Activated T-cell treated with anti-CD3 and anti-CD28 coated beads, Interleukin-2, amount 50 U/mL, for 24 hours (primary cell): Measurements from ENCODE around the gene KRT37.
"Not testable (repeated sequence)": the region's sequence is repeated elsewhere in the genome, so short reads cannot be mapped to it uniquely, and the experiment has no call there.

Experiments used
- DNase-seq: peaks from one replicate; pipeline ENCODE4 v3.0.0-alpha.2; 2020
- H3K27ac Mint-ChIP-seq: 2 replicates; pipeline ENCODE4 v1.8.0; 2020; ENCODE audit warnings: mild to moderate bottlenecking, mixed read lengths
- H3K27me3 Mint-ChIP-seq: 2 replicates; pipeline ENCODE4 v1.8.0; 2020; ENCODE audit warnings: mixed read lengths
- H3K36me3 Mint-ChIP-seq: 2 replicates; pipeline ENCODE4 v1.8.0; 2020; ENCODE audit warnings: low read depth, mixed read lengths
- H3K4me1 Mint-ChIP-seq: 2 replicates; pipeline ENCODE4 v1.8.0; 2020; ENCODE audit warnings: low read depth, mixed read lengths
- H3K4me3 Mint-ChIP-seq: 2 replicates; pipeline ENCODE4 v1.8.0; 2020; ENCODE audit warnings: mild to moderate bottlenecking, moderate library complexity, mixed read lengths
- H3K9me3 Mint-ChIP-seq: 2 replicates; pipeline ENCODE4 v1.8.0; 2020; ENCODE audit warnings: mixed read lengths

KRT37 gene

DNA sequence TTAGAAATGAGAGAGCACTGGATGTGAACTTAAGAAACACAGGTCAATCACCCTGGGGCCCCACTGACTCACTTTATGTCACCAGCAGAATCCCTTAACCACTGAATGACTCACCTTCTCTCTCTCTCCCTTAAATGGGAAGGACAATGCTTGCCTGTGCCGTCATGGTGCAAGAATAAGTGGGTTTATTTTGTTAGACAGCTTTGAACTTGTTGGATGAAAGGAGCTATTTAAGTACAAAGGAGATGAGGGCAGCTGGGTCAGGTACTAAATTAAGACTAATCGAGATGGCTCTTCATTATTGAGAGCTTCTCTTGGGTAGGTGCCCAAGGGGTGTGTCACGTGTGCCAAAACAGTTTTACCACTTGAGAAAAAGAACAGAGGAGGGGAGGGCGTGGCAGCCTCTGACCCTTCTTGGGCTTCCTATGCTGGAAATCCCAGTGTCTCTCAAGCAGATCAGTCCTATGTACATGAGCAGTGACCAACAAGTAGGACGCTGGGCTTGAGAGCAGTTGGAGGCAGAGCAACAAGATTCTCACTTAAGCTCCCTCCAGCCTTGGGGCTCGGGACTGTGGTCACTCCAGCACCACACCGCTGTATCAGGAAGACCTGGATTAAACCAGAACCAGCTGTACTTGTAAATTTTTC lies 20.2 kb downstream of the KRT37 start:
- no peak for DNase-seq
- H3K27ac Mint-ChIP-seq, result peak overlapping the region; percentile 87
- no peaks in the 10 kb centered on the region for H3K9me3 Mint-ChIP-seq
- no peaks in the 10 kb centered on the region for H3K27me3 Mint-ChIP-seq
- no peak overlapping the region for H3K4me3 Mint-ChIP-seq
- H3K36me3 Mint-ChIP-seq, result no peaks in the 10 kb centered on the region
- H3K4me1 Mint-ChIP-seq, result peaks cover 44% of the 10 kb centered on the region

DNA sequence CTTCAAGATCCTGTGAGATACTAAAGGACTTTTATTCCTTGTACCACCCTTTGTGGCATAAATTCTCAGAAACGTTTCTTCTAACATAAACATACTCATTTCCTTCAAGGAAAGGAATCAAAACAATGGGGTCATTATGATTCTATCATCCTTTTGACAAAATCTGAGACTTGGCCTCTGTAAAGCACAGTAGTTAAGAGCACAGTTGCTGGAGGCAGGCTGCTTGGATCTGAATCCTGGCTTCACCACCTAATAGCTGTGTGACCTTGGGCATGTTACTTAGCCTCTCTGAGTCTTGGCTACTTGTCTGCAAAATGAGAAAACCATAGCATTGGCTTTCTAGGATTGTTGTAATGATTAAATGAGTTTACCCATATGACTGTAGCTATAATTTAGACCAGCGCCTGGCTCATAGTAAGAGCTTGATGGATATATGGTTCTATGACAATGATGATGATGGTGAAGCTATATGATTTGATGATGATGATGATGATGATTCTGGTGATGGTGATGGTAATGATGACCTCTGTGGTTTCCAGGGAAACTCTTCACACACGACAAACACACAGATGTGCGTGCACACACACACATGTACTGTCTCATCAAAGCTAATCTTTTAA lies 20.9 kb downstream of the KRT37 start:
- Mint-ChIP-seq H3K4me3 (peak overlapping the region; percentile 6), H3K4me1 (peaks cover 39% of the 10 kb centered on the region), H3K27ac (peak overlapping the region; percentile 87), H3K36me3 (no peaks in the 10 kb centered on the region), H3K9me3 (no peaks in the 10 kb centered on the region), H3K27me3 (no peaks in the 10 kb centered on the region)
- DNase-seq, result no peak

DNA sequence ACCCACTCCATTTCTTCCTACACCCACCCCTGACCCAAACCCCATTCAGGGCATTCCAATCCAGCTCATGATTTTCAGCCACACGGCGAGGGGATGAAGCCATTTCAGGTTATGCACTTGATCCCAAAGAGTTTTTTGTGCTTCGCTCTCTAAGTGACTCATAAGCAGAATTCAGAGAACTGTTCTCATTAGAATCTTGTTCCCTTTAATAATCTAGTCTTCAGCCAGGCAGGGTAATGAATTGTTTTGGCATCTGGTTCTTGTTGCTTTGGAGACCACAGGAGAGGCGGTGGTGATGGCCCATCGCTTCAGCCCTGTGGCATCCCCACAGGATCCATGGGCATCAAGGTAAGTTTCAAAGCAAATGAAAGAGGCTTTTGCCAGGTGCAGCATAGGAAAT lies 22.2 kb downstream of the KRT37 start:
- DNase-seq, result no peak
- Mint-ChIP-seq H3K4me1 (peaks cover 39% of the 10 kb centered on the region), H3K27me3 (no peaks in the 10 kb centered on the region), H3K36me3 (no peaks in the 10 kb centered on the region), H3K9me3 (no peaks in the 10 kb centered on the region), H3K27ac (peak overlapping the region; percentile 8), H3K4me3 (no peak overlapping the region)

DNA sequence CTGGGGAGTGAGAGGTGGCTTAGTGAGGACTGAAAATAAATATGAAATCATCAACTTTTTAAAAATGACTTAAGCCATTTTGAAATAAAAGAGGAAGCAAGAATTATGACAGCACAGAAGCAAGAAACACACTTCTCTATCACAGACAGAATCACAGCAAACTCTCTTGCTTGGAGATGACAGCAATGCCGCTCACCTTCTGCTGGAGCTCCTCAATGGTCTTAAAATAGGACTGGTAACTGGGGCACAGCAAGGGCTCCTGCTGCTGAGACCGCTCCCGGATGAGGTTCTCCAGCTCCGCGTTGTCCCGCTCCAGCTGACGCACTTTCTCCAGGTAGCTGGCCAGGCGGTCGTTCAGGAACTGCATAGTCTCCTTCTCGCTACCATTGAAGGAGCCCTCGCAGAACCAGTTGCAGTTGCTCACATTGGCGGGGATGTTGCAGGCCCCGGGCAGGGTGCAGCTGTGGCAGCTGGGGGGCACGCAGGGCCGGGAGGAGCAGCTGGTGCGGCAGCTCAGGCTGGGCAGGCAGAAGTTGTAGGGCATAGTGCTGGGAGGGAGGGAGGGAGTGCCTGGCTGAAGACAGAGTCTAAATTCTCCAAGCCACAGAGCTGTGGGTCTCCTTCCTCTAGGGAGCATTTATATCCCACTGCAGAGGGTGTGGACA lies 27.3 kb downstream of the KRT37 start, which contains the start of gene KRT31:
Gene KRT31, minus strand, starts transcription at position 613 of the 665 bp plus-strand sequence. Its CDS starts 69 bp downstream, at position 544.
- H3K4me1 Mint-ChIP-seq, result peaks cover 5% of the 10 kb centered on the region
- no peak within 1 kb of the TSS for H3K4me3 Mint-ChIP-seq
- H3K9me3 Mint-ChIP-seq, result no peaks in the 10 kb centered on the region
- no peaks in the 10 kb centered on the region for H3K36me3 Mint-ChIP-seq
- no peak for DNase-seq
- H3K27me3 Mint-ChIP-seq, result peaks cover under 1% of the 10 kb centered on the region
- no peak within 1 kb of the TSS for H3K27ac Mint-ChIP-seq

DNA sequence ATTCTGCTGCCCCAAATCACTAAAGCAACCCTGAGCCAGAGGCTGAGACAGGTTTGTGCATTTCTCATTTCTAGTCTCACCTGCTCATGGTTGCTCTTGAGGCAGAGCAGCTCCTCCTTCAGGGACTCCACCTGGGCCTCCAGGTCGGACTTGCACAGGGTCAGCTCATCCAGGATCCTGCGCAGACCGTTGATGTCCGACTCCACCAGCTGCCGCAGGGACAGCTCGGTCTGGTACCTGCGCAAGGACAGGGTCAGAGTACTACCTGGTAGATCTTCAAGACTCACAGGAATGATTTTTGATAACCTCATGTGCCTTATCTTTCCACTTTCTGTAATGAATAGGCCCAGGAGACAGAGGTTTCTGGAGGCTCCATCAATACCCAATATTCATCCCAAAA lies 28.0 kb downstream of the KRT37 start:
- Mint-ChIP-seq H3K27me3 (peaks cover 3% of the 10 kb centered on the region), H3K4me3 (no peak overlapping the region), H3K4me1 (peaks cover 4% of the 10 kb centered on the region), H3K36me3 (no peaks in the 10 kb centered on the region), H3K27ac (no peak overlapping the region), H3K9me3 (no peaks in the 10 kb centered on the region)
- DNase-seq, result no peak

DNA sequence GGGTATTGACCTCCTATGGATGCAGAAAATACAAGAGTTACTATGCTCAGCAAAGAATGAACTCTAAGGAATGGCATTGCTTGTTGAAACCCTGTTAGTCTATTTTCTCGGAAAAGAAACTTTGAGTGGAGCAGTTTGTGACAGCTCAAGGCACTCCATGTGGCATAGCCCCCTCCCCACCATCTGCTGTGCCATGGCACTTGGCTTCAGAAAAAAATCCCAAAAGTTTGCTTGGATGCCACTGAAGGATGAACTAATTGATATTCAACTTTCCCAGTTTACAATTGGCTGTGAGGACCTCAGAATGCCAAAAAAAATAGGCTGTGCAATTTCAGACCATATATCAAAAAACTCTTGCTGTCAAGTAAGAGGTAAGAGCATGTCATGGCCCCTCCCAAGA lies 28.8 kb downstream of the KRT37 start:
- Mint-ChIP-seq H3K4me3 (no peak overlapping the region), H3K27ac (no peak overlapping the region), H3K4me1 (peaks cover 4% of the 10 kb centered on the region), H3K9me3 (no peaks in the 10 kb centered on the region), H3K36me3 (no peaks in the 10 kb centered on the region), H3K27me3 (peaks cover 5% of the 10 kb centered on the region)
- DNase-seq, result no peak

DNA sequence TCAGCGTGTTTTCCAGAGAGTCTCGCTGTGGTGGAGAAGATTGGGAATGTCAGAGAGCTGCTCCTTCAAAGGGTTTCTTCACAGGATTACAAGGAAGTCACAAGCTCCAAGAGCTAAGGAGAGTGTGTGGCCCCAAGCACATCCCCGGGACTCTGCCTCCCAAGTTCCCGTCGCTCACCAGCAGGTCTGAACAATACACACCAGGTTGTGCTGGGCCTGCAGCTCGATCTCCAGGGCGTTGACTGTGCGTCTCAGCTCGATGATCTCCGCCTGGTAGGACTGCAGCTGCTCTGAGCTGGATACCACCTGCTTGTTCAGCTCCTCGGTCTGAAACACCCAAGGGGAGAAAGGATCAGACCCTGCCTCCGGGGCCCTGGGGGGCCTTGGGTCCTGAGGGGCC lies 29.3 kb downstream of the KRT37 start:
- not testable (repeated sequence) for H3K9me3 Mint-ChIP-seq, H3K4me1 Mint-ChIP-seq, H3K4me3 Mint-ChIP-seq, H3K27me3 Mint-ChIP-seq, H3K27ac Mint-ChIP-seq, H3K36me3 Mint-ChIP-seq, DNase-seq

DNA sequence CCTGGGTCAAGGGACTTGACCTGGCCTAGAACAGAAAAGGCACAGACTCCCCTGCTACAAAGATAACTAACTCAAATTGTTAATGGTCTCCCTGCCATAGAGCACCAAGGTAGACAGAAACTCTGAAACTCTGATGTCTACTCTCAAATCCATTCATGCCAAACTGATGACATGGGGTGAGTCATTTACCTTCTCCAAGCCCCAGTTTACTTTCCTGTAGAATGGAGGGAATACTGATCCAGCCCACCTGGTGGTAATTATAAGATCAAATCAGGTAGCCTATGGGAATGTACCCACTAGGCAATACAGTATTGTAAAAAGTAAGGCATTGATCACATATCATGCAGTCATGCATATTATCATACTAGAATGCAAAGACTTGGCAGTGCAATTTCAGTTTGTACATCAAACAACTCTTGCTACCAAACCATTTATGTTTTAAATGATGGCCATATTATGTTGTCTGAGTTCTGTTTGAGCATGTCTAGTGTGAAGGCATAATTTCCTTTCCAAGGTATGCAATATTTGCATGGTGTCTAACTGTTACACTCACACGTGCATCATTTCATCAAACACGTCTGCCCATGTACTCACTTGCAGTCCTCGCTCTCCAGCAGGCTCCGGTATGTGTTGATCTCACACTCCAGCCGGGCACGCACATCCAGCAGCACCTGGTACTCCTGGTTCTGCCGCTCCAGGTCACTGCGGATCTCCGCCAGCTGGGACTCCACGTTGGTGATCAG lies 30.0 kb downstream of the KRT37 start:
- H3K36me3 Mint-ChIP-seq, result no peaks in the 10 kb centered on the region
- no peaks in the 10 kb centered on the region for H3K9me3 Mint-ChIP-seq
- no peak overlapping the region for H3K27ac Mint-ChIP-seq
- peaks cover 5% of the 10 kb centered on the region for H3K27me3 Mint-ChIP-seq
- no peak overlapping the region for H3K4me3 Mint-ChIP-seq
- peaks cover 2% of the 10 kb centered on the region for H3K4me1 Mint-ChIP-seq
- DNase-seq, result no peak

DNA sequence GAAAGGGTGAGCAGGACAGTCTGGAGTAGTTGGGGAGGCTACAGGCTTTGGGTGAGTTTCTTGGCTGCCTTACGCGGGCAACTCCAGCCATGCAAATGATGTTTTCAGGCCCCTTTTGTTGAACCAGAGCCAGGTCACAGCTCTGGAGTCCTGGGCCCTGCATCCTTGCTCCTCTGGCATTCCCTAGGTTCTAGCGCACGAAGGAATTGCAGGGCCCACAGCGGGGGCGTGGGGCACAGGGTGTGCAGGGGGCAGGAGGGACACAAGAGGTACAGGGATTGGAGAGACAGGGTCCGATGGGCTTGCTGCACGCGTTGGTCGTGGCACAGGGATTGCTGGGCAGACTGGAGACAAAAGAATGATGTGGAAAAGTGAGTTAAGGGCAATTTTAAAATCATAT lies 30.6 kb downstream of the KRT37 start:
- Mint-ChIP-seq H3K4me3 (no peak overlapping the region), H3K9me3 (no peaks in the 10 kb centered on the region), H3K4me1 (no peaks in the 10 kb centered on the region), H3K27ac (no peak overlapping the region), H3K27me3 (peaks cover 5% of the 10 kb centered on the region), H3K36me3 (no peaks in the 10 kb centered on the region)
- no peak for DNase-seq

DNA sequence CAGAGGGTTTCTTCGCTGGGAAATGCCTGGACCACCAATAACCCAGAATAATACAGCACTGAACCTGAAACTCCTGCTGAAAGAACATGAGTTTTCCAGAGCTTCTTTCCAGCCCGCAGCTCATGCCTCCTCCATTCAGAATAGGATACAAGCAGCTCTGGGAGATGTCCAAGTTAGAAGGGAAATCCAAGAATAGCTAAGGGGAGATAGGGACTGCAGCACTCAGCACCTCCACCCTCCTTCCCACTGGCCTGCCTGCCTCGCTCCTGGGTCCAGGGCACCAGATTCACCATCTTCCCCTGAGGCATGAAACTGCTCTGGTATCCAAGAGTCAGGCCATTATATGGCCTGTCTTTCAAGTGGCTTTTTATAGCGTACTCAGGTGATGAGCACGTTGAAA lies 31.1 kb downstream of the KRT37 start:
- Mint-ChIP-seq H3K9me3 (no peaks in the 10 kb centered on the region), H3K27ac (no peak overlapping the region), H3K4me1 (no peaks in the 10 kb centered on the region), H3K36me3 (no peaks in the 10 kb centered on the region), H3K4me3 (no peak overlapping the region), H3K27me3 (peaks cover 5% of the 10 kb centered on the region)
- no peak for DNase-seq

DNA sequence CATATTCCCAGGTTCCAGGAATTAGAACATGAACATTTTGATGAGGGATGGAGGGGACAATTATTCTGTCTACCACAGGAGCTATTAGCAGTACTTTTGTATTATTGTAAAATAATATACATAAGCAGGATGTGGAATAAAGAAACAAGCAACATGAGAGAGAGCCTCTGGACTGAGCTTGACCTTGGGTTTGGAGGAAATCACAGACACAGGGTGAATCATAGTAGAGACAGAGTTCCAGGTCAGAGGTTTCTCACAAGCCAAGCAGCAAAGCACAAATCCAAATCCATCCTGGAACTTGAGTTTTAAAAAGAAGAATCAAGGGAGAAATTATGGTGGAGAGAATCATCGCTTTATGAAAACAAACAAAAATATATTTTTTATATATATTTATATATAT lies 32.1 kb downstream of the KRT37 start:
- H3K9me3 Mint-ChIP-seq, result peaks cover 4% of the 10 kb centered on the region
- DNase-seq, result no peak
- no peak overlapping the region for H3K4me3 Mint-ChIP-seq
- H3K36me3 Mint-ChIP-seq, result no peaks in the 10 kb centered on the region
- peaks cover 5% of the 10 kb centered on the region for H3K27me3 Mint-ChIP-seq
- H3K4me1 Mint-ChIP-seq, result no peaks in the 10 kb centered on the region
- no peak overlapping the region for H3K27ac Mint-ChIP-seq

DNA sequence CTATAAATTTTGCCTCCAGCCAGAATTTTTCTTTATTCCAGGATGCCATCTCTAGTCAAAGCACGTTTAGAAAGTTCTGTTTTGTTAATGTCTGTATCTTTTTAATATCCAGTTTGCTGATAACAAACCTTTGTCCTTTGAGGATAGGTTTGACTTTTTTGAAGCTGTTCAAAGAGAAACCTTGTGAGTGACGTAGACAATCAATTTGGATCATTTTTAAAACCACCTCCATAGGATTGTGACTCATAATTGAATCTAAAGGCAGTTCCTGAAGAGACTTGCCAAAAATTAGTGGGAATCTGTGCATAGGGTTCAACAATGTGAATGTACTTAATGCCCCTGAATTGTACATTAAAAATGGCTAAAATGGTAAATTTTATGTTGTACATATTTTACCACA lies 32.9 kb downstream of the KRT37 start:
- no peak overlapping the region for H3K27ac Mint-ChIP-seq
- DNase-seq, result no peak
- no peaks in the 10 kb centered on the region for H3K4me1 Mint-ChIP-seq
- H3K27me3 Mint-ChIP-seq, result peaks cover 5% of the 10 kb centered on the region
- H3K4me3 Mint-ChIP-seq, result no peak overlapping the region
- no peaks in the 10 kb centered on the region for H3K36me3 Mint-ChIP-seq
- peaks cover 8% of the 10 kb centered on the region for H3K9me3 Mint-ChIP-seq

DNA sequence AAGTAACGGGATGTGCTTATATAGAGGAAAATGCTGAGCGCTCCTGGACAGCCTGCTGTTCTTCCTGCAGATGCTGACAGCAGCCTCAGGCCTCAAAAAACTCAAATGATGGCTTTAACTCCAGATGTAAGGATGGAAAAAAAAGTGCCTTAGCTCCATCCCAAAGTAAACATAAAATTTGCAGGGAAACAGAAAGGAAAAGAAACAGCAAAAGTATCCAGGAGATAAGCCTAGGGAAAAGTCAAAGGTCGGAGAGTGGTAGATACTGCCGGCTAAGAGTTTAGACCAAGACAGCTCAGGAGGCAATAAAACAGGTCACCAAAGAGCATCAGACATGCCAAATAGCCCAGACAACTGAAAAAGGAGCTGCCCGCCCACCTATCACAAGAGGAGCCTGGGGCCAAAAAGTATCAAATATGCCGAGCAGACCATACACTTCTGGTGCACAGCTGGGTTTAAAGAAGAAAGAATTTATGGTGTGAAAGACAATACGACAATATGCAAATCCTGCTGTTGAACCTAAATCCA lies 33.9 kb downstream of the KRT37 start:
- H3K9me3 Mint-ChIP-seq, result peaks cover 12% of the 10 kb centered on the region
- H3K27ac Mint-ChIP-seq, result no peak overlapping the region
- H3K4me3 Mint-ChIP-seq, result no peak overlapping the region
- H3K27me3 Mint-ChIP-seq, result peaks cover 5% of the 10 kb centered on the region
- H3K4me1 Mint-ChIP-seq, result no peaks in the 10 kb centered on the region
- H3K36me3 Mint-ChIP-seq, result no peaks in the 10 kb centered on the region
- DNase-seq, result no peak

DNA sequence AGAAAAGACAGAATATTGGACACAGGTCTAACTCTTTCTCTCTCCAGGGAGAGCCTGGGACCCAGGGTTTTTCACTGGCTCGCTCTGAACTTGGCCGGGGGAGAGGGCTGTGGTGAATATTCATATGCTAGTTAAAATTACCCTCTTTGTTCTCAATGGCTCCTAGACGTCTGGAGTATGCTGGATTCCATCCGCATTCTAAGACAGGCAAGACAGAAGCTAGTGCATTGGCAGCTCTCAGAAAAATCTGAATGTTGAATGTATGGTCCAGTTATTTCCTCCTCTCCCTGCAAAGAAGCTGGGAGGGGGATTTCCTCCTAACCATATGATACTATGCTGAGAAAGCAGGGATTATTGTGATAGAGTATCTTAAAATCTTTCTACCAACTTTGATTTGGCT lies 36.7 kb downstream of the KRT37 start:
- no peak overlapping the region for H3K27ac Mint-ChIP-seq
- no peak overlapping the region for H3K4me3 Mint-ChIP-seq

More for the DNA sequence above, 36.7 kb downstream of the KRT37 start:
- peaks cover 5% of the 10 kb centered on the region for H3K27me3 Mint-ChIP-seq
- H3K4me1 Mint-ChIP-seq, result no peaks in the 10 kb centered on the region
- DNase-seq, result no peak
- peaks cover 12% of the 10 kb centered on the region for H3K9me3 Mint-ChIP-seq
- no peaks in the 10 kb centered on the region for H3K36me3 Mint-ChIP-seq
